Adrenal gland (tissue), 12 donors: ENCODE results near the gene THBS3. TPM values are rescaled to one million over a fixed set of nuclear protein-coding genes. Genes with fewer than 3 reads are reported as not detected.

Source experiments
- DNase-seq, 7 donors: peaks; one replicate each; pipeline ENCODE4 v3.0.0-alpha.2; 2019 to 2020
- H3K27ac ChIP-seq, 5 donors: fragments of 200-600 bp; sonication (generic) in 4 of 5; 1 replicate in 3 of 5; 2 replicates in 2 of 5; pipeline versions ENCODE4 v1.5.1 to v1.8.0; 2016 to 2020; ENCODE audit warnings: mild to moderate bottlenecking in 1 of 5
- H3K27me3 ChIP-seq: fragments of 200-600 bp; 2 replicates; pipeline ENCODE4 v1.8.0; 2021
- H3K36me3 ChIP-seq, 2 donors: fragments of 200-600 bp; replicated peaks in 1 of 2; 1 replicate in 1 of 2; 2 replicates in 1 of 2; pipeline versions ENCODE4 v1.5.1 to v1.8.0; 2018 to 2022
- H3K4me1 ChIP-seq, 2 donors: fragments of 200-600 bp; replicated peaks in 1 of 2; 1 replicate in 1 of 2; 2 replicates in 1 of 2; pipeline versions ENCODE4 v1.5.1 to v1.8.0; 2018 to 2021
- H3K4me3 ChIP-seq, 4 donors: fragments of 200-600 bp; sonication (generic) in 3 of 4; one replicate each; pipeline ENCODE4 v1.5.1; 2016 to 2018
- H3K9me3 ChIP-seq, 3 donors: fragments of 200-600 bp; sonication (generic) in 1 of 3; replicated peaks in 1 of 3; 1 replicate in 2 of 3; 2 replicates in 1 of 3; pipeline versions ENCODE4 v1.5.1 to v1.8.0; 2016 to 2021
- POLR2A ChIP-seq, 2 donors: fragments of 450-650 bp; IDR thresholded peaks; one replicate each; pipeline ENCODE4 v1.6.1; 2017; ENCODE audit warnings: antibody characterized with exemption in 2 of 2, mild to moderate bottlenecking in 2 of 2, moderate library complexity in 1 of 2
- WGBS, 4 donors: extraction: QIAGEN DNeasy Blood & Tissue Kit in 2 of 4; methylation state at CpG; one replicate each; pipeline versions ENCODE4 v1.1.5 to v1.1.7; 2013 to 2017; 5-methylcytosine and 5-hydroxymethylcytosine counted together
- intact Hi-C, 2 donors: fragments of 100-400 bp; cut with DNase I; formaldehyde crosslinking; loops; one replicate each; pipeline versions ENCODE4 v1.14.1 to v1.15.0; 2022 to 2023
- polyA plus RNA-seq, 3 donors: library from polyadenylated mRNA; stranded (reverse); fragments of 200-250 nt in 2 of 3; fragments of 350-450 nt in 1 of 3; fragmentation: Illumina TruSeq in 1 of 3; extraction: RNeasy Lipid Tissue Mini Kit (QIAGEN cat#74804) in 1 of 3; gene quantifications; one replicate each; pipeline ENCODE4 v1.2.3, GENCODE V29; 2013 to 2014
- total RNA-seq, 9 donors: library from RNA; depleted of rRNA in 4 of 9; stranded (reverse); fragments of >200 nt in 4 of 9; fragments of 120-200 nt in 1 of 9; fragmentation: NEBNext Ultra II Directional in 1 of 9; extraction: Animal tissue kit (Norgen Biotek cat#: 25700) in 1 of 9; gene quantifications; one replicate each; pipeline versions ENCODE4 v1.1.0 to v1.2.4, GENCODE V29; 2013 to 2023
- TF ChIP-seq, protein P1 (sequence below), 6 experiments: fragments of 450-650 bp in 4 of 6; fragments of 200-600 bp in 2 of 6; sonication (generic) in 1 of 6; IDR thresholded peaks; 1 replicate in 5 of 6; 2 replicates in 1 of 6; pipeline versions ENCODE4 v1.5.1 to v1.8.0; 2016 to 2021; ENCODE audit warnings: antibody characterized with exemption in 6 of 6, mild to moderate bottlenecking in 2 of 6, moderate library complexity in 1 of 6
- donor health status: healthy with polysubstance abuse.
- donor health status: Bipolar disorder and iron deficiency.
- donor health status: DM: yes; HTN: yes; CAD: no.
- donor health status: DM: no; HTN: no; CAD: no.
- donor health status: DM: no; HTN: no; CAD: no.
- donor health status: DM: yes; HTN: yes; CAD: no.

Gene THBS3
- total and polyA plus RNA-seq, 12 donors, result 7.1 to 147 (median 16.7) TPM

DNA sequence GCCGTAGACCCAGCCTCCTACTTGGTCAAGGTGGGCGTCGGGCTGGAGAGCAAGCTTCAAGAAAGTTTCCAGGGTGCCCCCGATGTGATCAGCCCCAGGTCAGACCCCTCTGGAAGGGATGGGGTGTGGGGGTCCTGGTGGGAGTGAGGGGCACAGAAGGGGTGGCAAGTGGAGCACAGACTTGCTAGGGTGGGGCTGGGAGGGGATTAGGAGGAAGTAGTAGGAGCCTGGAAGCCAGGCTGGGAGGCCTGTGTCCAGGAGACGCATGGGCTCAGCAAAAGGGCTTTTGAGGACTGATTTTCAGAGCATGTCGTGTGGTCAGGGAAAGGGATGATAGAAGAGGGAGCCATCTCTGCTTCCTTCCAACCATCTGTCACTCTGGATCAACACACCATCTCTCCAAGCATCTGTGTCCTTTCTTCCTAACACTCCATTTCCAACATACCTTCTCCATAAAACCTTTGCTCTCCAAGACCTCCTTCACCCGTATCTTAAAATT, 25.6 kb downstream of the THBS3 start:
- DNase-seq, result peak in 2 of 7 donors; percentile 10 to 12
- Histone ChIP-seq H3K27ac (no peak overlapping the region), H3K36me3 (no peaks in the 10 kb centered on the region), H3K27me3 (no peaks in the 10 kb centered on the region), H3K4me1 (no peaks in the 10 kb centered on the region), H3K9me3 (no peaks in the 10 kb centered on the region), H3K4me3 (no peak overlapping the region)
- WGBS, 4 donors, result 71 to 88% (median 81%) methylated on average over 3 to 7 of the region's 7 CpGs
- intact Hi-C loops, result no loop called here
- TF ChIP-seq POLR2A (IDR thresholded peaks at IDR 0.05), result no peak
- TF ChIP-seq, protein P1, sequence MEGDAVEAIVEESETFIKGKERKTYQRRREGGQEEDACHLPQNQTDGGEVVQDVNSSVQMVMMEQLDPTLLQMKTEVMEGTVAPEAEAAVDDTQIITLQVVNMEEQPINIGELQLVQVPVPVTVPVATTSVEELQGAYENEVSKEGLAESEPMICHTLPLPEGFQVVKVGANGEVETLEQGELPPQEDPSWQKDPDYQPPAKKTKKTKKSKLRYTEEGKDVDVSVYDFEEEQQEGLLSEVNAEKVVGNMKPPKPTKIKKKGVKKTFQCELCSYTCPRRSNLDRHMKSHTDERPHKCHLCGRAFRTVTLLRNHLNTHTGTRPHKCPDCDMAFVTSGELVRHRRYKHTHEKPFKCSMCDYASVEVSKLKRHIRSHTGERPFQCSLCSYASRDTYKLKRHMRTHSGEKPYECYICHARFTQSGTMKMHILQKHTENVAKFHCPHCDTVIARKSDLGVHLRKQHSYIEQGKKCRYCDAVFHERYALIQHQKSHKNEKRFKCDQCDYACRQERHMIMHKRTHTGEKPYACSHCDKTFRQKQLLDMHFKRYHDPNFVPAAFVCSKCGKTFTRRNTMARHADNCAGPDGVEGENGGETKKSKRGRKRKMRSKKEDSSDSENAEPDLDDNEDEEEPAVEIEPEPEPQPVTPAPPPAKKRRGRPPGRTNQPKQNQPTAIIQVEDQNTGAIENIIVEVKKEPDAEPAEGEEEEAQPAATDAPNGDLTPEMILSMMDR (IDR thresholded peaks at IDR 0.05), result no peak

DNA sequence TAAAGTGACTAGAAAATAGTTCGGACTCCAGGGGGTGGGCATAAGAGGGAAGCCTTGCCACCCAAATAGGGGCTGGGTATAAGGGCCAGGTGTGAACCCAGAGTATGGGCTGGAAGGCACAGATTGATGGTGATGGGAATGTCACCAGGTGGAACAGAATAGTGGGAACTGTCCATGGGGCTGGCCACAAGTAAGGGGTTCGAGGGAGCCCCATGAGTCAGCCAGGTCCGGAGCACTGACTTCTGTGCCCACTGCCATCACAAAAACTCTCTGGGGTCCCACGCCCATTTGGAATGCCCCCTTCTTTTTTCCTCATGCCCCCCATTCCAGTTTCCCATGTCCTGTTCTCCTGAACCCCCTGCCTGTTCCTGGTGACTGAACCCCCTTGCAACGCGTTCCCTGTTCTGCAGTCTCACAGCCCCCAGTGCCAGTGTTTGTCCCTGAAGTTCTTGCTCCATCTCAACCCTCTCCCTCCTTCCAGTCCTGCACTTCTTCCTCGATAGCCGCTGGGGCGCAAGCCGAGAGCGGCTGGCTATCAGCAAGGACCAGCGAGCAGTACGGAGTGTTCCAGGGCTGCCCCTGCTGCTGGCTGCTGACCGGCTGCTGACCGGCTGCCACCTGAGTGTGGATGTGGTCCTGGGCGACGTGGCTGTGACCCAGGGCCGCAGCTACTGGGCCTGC, 26.2 kb downstream of the THBS3 start:
- H3K4me1 ChIP-seq, result peaks cover 0 to 5% of the 10 kb centered on the region in 2 donors
- TF ChIP-seq POLR2A (IDR thresholded peaks at IDR 0.05), result no peak
- TF ChIP-seq, protein P1 (IDR thresholded peaks at IDR 0.05), result no peak
- intact Hi-C loops, result no loop called here
- no peaks in the 10 kb centered on the region for H3K27me3 ChIP-seq
- no peaks in the 10 kb centered on the region for H3K9me3 ChIP-seq
- H3K36me3 ChIP-seq, result no peaks in the 10 kb centered on the region
- WGBS, 4 donors, result 80 to 87% (median 83%) methylated on average over 12 to 18 of the region's 18 CpGs
- no peak overlapping the region for H3K27ac ChIP-seq
- no peak overlapping the region for H3K4me3 ChIP-seq
- peak in 2 of 7 donors; percentile 9 to 10 for DNase-seq

- no peaks in the 10 kb centered on the region for H3K9me3 ChIP-seq
- no peak overlapping the region for H3K27ac ChIP-seq
- no peaks in the 10 kb centered on the region for H3K27me3 ChIP-seq
- H3K36me3 ChIP-seq, result no peaks in the 10 kb centered on the region
- no peak overlapping the region for H3K4me3 ChIP-seq
- peak in 4 of 7 donors; percentile 16 to 51 (median 19) for DNase-seq
- intact Hi-C loops, result no loop called here
- TF ChIP-seq, protein P1 (IDR thresholded peaks at IDR 0.05), result no peak
- TF ChIP-seq POLR2A (IDR thresholded peaks at IDR 0.05), result no peak
- peaks cover 0 to 6% of the 10 kb centered on the region in 2 donors for H3K4me1 ChIP-seq
- WGBS, 4 donors, result 87 to 96% (median 92%) methylated on average over 25 to 31 of the region's 31 CpGs
Observed at GRCh38 chr1:155179112-155180031, 28.3 kb downstream of the THBS3 start.

- Histone ChIP-seq H3K4me3 (no peak overlapping the region), H3K4me1 (peaks cover 0 to 6% of the 10 kb centered on the region in 2 donors), H3K27me3 (no peaks in the 10 kb centered on the region), H3K27ac (peak overlapping the region in 1 of 5 donors; percentile 71), H3K9me3 (no peaks in the 10 kb centered on the region), H3K36me3 (no peaks in the 10 kb centered on the region)
- DNase-seq, result peak in 5 of 7 donors; percentile 6 to 66 (median 46)
- WGBS, 4 donors, result 67 to 76% (median 74%) methylated on average over 9 to 30 of the region's 30 CpGs
- intact Hi-C loops, result no loop called here
- TF ChIP-seq POLR2A (IDR thresholded peaks at IDR 0.05), result no peak
Observed at GRCh38 chr1:155178441-155179111, 29.1 kb downstream of the THBS3 start.
